Measurements from ENCODE around the gene SLC9A9.

- TF ChIP-seq CTCF (IDR thresholded peaks at IDR 0.05; ENCODE audit: low read length) (no peak), EZH2 (optimal IDR thresholded peaks at IDR 0.05; ENCODE audit: low read depth, low read length) (no peak)
These were observed 92.3 kb downstream of the SLC9A9 start for GRCh38 chr3:143755978-143756377.
